ENCODE measurements around the gene NPIPA3.

Gene NPIPA3

DNA sequence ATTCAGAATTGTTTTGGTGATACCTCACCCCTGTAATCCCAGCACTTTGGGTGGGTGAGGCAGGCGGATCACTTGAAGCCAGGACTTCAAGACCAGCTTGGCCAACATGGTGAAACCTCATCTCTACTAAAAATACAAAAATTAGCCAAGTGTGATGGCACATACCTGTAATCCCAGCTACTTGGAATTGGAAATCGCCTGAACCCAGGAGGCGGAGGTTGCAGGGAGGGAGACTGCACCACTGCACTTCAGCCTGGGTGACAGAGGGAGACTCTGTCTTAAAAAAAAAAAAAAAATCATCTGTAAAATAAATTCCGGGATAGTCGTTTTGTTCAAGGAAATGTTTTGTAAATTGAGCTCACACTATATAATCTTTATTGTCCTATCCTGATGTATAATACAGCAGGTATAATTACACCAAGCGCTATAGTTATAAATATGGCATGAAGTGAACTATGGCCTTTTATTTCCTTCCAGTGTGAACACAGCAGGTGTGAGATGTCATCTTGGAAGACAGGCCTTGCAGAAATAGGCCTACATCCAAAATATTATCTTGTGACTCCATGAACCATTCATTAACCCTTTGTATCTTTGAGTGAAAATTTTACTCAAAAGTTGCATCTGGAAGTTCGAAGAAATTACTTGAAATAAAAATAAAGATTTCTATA is 34.5 kb upstream of the NPIPA3 start:
- Histone ChIP-seq H3K9ac (ENCODE audit: low read depth, low read length, poor library complexity, severe bottlenecking) (no peak overlapping the region), H3K79me2 (ENCODE audit: insufficient read depth, low read length) (no peaks in the 10 kb centered on the region), H3K4me3 (ENCODE audit: low read length, poor library complexity, severe bottlenecking) (no peak overlapping the region), H3K27me3 (ENCODE audit: insufficient read depth, low read length, poor library complexity, severe bottlenecking) (no peaks in the 10 kb centered on the region), H2AFZ (ENCODE audit: low read length) (no peak overlapping the region), H3K9me2 (replicated peaks; ENCODE audit: low read depth, low read length) (no peaks in the 10 kb centered on the region), H3K4me2 (ENCODE audit: low read depth, low read length, poor library complexity, severe bottlenecking) (no peak overlapping the region), H3K36me3 (ENCODE audit: insufficient read depth, low read length) (peaks cover 19% of the 10 kb centered on the region; the same call in 1 of the 2 replicates), H4K20me1 (ENCODE audit: insufficient read depth, low read length, poor library complexity, severe bottlenecking) (no peaks in the 10 kb centered on the region), H3K4me1 (ENCODE audit: insufficient read depth, low read length, poor library complexity, severe bottlenecking) (no peaks in the 10 kb centered on the region), H3K9me3 (ENCODE audit: insufficient read depth, low read depth, low read length) (no peaks in the 10 kb centered on the region), H3F3A (ENCODE audit: low read depth) (no peaks in the 10 kb centered on the region)
- no peak for TF ChIP-seq EZH2phosphoT487 (IDR thresholded peaks at IDR 0.05; ENCODE audit: borderline replicate concordance)
- TF ChIP-seq, protein P1, sequence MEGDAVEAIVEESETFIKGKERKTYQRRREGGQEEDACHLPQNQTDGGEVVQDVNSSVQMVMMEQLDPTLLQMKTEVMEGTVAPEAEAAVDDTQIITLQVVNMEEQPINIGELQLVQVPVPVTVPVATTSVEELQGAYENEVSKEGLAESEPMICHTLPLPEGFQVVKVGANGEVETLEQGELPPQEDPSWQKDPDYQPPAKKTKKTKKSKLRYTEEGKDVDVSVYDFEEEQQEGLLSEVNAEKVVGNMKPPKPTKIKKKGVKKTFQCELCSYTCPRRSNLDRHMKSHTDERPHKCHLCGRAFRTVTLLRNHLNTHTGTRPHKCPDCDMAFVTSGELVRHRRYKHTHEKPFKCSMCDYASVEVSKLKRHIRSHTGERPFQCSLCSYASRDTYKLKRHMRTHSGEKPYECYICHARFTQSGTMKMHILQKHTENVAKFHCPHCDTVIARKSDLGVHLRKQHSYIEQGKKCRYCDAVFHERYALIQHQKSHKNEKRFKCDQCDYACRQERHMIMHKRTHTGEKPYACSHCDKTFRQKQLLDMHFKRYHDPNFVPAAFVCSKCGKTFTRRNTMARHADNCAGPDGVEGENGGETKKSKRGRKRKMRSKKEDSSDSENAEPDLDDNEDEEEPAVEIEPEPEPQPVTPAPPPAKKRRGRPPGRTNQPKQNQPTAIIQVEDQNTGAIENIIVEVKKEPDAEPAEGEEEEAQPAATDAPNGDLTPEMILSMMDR (conservative IDR thresholded peaks at IDR 0.05; ENCODE audit: low read length): no peak

DNA sequence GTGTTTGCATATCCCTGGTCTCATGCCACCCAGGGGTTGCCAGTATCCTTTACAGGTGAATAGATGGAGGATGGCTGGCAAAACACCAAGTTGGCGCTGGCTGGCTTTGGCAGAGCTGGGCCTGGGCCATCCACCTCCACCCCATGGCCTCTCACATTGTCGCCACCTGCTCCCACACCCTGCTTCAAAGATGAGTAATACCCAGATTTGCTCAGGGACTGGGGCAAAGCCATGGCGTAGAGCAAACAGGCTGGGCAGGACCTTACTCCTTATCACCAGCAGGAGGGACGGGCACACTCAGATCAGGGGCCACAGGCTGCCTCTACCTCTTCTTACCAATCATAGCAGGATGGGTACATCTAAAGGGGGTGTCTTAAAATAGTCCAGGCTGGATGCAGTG is 33.4 kb upstream of the NPIPA3 start:
- no peaks in the 10 kb centered on the region for H3K4me1 ChIP-seq (ENCODE audit: insufficient read depth, low read length, poor library complexity, severe bottlenecking)
- H4K20me1 ChIP-seq (ENCODE audit: insufficient read depth, low read length, poor library complexity, severe bottlenecking): no peaks in the 10 kb centered on the region
- H3K79me2 ChIP-seq (ENCODE audit: insufficient read depth, low read length): no peaks in the 10 kb centered on the region
- peaks cover 17% of the 10 kb centered on the region; the same call in 1 of the 2 replicates for H3K36me3 ChIP-seq (ENCODE audit: insufficient read depth, low read length)
- H3K9me2 ChIP-seq (replicated peaks; ENCODE audit: low read depth, low read length): no peaks in the 10 kb centered on the region
- H3F3A ChIP-seq (ENCODE audit: low read depth): no peaks in the 10 kb centered on the region
- no peaks in the 10 kb centered on the region for H3K9me3 ChIP-seq (ENCODE audit: insufficient read depth, low read depth, low read length)
- H3K27me3 ChIP-seq (ENCODE audit: insufficient read depth, low read length, poor library complexity, severe bottlenecking): no peaks in the 10 kb centered on the region
- H2AFZ ChIP-seq (ENCODE audit: low read length): no peak overlapping the region
- H3K4me3 ChIP-seq (ENCODE audit: low read length, poor library complexity, severe bottlenecking): no peak overlapping the region
- H3K4me2 ChIP-seq (ENCODE audit: low read depth, low read length, poor library complexity, severe bottlenecking): no peak overlapping the region
- TF ChIP-seq, protein P1 (conservative IDR thresholded peaks at IDR 0.05; ENCODE audit: low read length): no peak
- TF ChIP-seq EZH2phosphoT487 (IDR thresholded peaks at IDR 0.05; ENCODE audit: borderline replicate concordance): no peak
- no peak overlapping the region for H3K9ac ChIP-seq (ENCODE audit: low read depth, low read length, poor library complexity, severe bottlenecking)

DNA sequence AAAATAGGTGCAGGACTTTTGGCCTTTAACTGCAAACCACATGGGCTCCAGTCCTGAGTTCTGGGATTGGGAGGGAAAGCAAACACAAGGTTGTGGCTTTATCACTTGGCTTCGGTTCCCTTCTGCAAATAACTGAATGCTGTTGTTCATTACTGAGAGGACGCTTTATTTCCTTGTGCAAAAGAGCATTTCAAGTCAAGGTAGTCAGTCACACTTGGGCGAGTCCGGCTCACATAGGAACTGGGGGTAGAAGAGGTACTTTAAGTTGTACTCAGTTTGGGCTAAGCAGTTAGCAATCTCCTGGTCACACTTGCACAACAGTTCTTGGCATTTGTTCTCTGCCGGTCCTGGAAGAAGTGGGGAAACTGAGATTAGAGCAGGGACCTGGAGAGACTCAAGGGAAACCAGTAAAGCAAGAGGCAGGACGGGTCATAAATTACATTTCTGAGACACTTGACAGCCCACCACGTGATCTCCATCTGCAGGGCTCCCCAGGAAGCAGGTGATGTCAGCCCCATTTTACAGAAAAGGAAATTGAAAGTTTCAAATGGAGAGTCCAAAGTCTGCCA is 30.7 kb upstream of the NPIPA3 start:
- Histone ChIP-seq H3K4me3 (ENCODE audit: low read length, poor library complexity, severe bottlenecking) (no peak overlapping the region), H3K4me1 (ENCODE audit: insufficient read depth, low read length, poor library complexity, severe bottlenecking) (no peaks in the 10 kb centered on the region), H3K4me2 (ENCODE audit: low read depth, low read length, poor library complexity, severe bottlenecking) (no peak overlapping the region), H3K27me3 (ENCODE audit: insufficient read depth, low read length, poor library complexity, severe bottlenecking) (no peaks in the 10 kb centered on the region), H3K9ac (ENCODE audit: low read depth, low read length, poor library complexity, severe bottlenecking) (no peak overlapping the region), H3F3A (ENCODE audit: low read depth) (no peaks in the 10 kb centered on the region), H3K9me3 (ENCODE audit: insufficient read depth, low read depth, low read length) (no peaks in the 10 kb centered on the region), H3K79me2 (ENCODE audit: insufficient read depth, low read length) (no peaks in the 10 kb centered on the region), H3K36me3 (ENCODE audit: insufficient read depth, low read length) (no peaks in the 10 kb centered on the region; the same call in 1 of the 2 replicates), H4K20me1 (ENCODE audit: insufficient read depth, low read length, poor library complexity, severe bottlenecking) (no peaks in the 10 kb centered on the region), H3K9me2 (replicated peaks; ENCODE audit: low read depth, low read length) (no peaks in the 10 kb centered on the region), H2AFZ (ENCODE audit: low read length) (no peak overlapping the region)
- no peak for TF ChIP-seq EZH2phosphoT487 (IDR thresholded peaks at IDR 0.05; ENCODE audit: borderline replicate concordance)
- TF ChIP-seq, protein P1 (conservative IDR thresholded peaks at IDR 0.05; ENCODE audit: low read length): no peak
